Nephron progenitor cell (in vitro differentiated cells): ENCODE results near the gene SMYD5.

ENCODE experiments used
- DNase-seq: peaks from one replicate; pipeline ENCODE4 v3.0.0; 2021
- H3K27ac Mint-ChIP-seq: 2 replicates; pipeline ENCODE4 v1.8.0; 2021; ENCODE audit warnings: mild to moderate bottlenecking, moderate library complexity, mixed read lengths
- H3K27me3 Mint-ChIP-seq: 2 replicates; pipeline ENCODE4 v1.8.0; 2021; ENCODE audit warnings: mild to moderate bottlenecking, low read depth, mixed read lengths; ENCODE audit not compliant: poor library complexity
- H3K36me3 Mint-ChIP-seq: 2 replicates; pipeline ENCODE4 v1.8.0; 2021; ENCODE audit warnings: low read depth, mixed read lengths
- H3K4me1 Mint-ChIP-seq: 2 replicates; pipeline ENCODE4 v1.8.0; 2021; ENCODE audit warnings: mixed read lengths
- H3K4me3 Mint-ChIP-seq: 2 replicates; pipeline ENCODE4 v1.8.0; 2021; ENCODE audit warnings: mild to moderate bottlenecking, moderate library complexity, mixed read lengths
- H3K9me3 Mint-ChIP-seq: 2 replicates; pipeline ENCODE4 v1.8.0; 2021; ENCODE audit warnings: mild to moderate bottlenecking, moderate library complexity, mixed read lengths
- TF ChIP-seq, protein P1 (sequence below): fragments of 200-600 bp; sonication (generic); IDR thresholded peaks from 2 replicates; pipeline ENCODE4 v1.5.0; 2021; ENCODE audit warnings: antibody characterized with exemption

SMYD5 gene

DNA sequence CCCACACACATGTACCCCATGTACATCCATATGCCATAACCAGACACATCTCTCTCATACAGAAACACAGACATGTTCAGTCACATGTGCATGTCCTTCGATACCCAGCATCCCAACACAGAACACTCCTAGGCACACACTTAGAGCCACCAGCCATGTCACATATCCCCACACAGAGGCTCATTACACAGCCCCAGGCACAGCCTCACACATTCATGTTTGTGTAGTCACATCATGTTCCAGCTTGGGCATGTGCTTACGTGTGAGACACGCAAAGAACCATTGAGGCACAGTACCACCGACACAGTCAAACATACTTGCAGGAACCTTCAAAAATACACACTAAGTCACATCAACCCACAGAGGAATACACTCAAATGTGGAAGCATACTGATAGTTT, 53.0 kb downstream of the SMYD5 start:
- Mint-ChIP-seq H3K9me3 (no peaks in the 10 kb centered on the region), H3K27ac (no peak overlapping the region), H3K36me3 (peaks cover 8% of the 10 kb centered on the region), H3K27me3 (peaks cover 60% of the 10 kb centered on the region), H3K4me1 (peaks cover 10% of the 10 kb centered on the region), H3K4me3 (no peak overlapping the region)
- no peak for DNase-seq
- TF ChIP-seq, protein P1, sequence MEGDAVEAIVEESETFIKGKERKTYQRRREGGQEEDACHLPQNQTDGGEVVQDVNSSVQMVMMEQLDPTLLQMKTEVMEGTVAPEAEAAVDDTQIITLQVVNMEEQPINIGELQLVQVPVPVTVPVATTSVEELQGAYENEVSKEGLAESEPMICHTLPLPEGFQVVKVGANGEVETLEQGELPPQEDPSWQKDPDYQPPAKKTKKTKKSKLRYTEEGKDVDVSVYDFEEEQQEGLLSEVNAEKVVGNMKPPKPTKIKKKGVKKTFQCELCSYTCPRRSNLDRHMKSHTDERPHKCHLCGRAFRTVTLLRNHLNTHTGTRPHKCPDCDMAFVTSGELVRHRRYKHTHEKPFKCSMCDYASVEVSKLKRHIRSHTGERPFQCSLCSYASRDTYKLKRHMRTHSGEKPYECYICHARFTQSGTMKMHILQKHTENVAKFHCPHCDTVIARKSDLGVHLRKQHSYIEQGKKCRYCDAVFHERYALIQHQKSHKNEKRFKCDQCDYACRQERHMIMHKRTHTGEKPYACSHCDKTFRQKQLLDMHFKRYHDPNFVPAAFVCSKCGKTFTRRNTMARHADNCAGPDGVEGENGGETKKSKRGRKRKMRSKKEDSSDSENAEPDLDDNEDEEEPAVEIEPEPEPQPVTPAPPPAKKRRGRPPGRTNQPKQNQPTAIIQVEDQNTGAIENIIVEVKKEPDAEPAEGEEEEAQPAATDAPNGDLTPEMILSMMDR = no peak

DNA sequence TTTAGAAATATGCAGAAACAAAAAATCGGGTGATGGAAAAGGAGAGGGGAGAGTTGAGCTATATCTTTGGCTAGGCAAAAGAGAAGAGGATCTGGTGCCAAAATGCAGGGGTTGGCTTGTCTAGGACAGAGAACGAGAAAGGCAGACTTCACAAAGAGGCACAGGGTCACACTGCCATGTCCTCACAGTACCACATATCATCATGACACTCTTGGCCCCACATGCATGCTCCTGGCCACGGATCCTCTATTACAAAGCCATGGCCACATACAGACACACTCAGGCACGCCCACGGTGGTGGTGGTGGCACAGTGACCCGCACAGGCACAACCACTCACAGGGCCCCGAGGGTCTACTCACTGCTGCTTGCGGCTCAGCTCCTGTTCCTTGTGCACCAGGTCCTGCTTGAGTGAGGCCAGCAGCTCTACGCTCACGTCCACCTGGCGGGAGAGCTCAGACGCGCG, 54.4 kb downstream of the SMYD5 start:
- no peak for DNase-seq
- Mint-ChIP-seq H3K27me3 (peaks cover 64% of the 10 kb centered on the region), H3K4me3 (peak overlapping the region; percentile 53), H3K4me1 (peaks cover 10% of the 10 kb centered on the region), H3K27ac (no peak overlapping the region), H3K9me3 (no peaks in the 10 kb centered on the region), H3K36me3 (peaks cover 8% of the 10 kb centered on the region)
- TF ChIP-seq, protein P1 = no peak

DNA sequence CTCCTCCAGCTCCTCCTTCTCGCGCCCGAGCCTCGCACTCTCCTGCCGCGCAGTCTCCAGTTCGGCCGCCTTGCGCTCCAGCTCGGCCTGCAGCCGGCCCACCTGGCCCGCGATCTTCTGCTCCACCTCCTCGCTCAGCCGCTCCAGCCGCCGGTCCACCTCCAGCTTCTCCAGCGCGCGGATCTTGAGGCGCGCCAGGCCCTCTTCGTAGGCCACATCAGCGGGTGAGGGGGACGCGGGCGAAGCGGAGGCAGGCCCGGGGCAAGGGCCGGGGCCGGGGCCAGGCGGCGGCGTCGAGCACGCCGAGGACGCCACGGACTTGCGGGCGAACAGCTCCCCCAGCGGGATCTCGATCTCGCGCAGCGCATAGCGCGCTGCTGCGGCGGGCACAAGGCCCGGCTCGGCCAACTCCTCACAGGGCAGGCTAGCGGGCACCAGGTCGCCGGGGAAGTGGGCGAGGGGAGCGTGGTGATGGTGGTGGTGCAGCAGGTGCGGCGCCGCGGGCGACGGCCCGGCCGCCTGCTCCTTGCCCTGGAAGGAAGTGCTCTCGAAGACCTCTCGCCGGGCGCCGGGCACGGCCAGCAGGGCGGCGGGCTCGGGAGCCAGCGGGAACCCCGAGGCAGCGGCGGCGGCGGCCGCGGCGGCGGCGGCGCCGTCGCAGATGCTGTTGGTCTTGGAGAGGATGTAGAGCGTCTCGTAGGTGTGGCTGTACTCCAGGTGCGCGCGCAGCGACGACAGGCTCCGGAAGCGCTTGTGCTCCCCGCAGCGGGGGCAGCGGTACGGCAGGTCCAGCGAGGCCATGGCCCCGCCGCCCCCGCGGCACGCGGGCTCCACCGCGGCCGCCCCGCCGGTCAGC, 55.0 kb downstream of the SMYD5 start:
- Mint-ChIP-seq H3K27ac (no peak overlapping the region), H3K4me3 (peak overlapping the region; percentile 53), H3K9me3 (peaks cover 5% of the 10 kb centered on the region), H3K4me1 (peaks cover 10% of the 10 kb centered on the region), H3K27me3 (peaks cover 68% of the 10 kb centered on the region), H3K36me3 (peaks cover 12% of the 10 kb centered on the region)
- peak; percentile 62 for DNase-seq
- TF ChIP-seq, protein P1 = peak; percentile 28

DNA sequence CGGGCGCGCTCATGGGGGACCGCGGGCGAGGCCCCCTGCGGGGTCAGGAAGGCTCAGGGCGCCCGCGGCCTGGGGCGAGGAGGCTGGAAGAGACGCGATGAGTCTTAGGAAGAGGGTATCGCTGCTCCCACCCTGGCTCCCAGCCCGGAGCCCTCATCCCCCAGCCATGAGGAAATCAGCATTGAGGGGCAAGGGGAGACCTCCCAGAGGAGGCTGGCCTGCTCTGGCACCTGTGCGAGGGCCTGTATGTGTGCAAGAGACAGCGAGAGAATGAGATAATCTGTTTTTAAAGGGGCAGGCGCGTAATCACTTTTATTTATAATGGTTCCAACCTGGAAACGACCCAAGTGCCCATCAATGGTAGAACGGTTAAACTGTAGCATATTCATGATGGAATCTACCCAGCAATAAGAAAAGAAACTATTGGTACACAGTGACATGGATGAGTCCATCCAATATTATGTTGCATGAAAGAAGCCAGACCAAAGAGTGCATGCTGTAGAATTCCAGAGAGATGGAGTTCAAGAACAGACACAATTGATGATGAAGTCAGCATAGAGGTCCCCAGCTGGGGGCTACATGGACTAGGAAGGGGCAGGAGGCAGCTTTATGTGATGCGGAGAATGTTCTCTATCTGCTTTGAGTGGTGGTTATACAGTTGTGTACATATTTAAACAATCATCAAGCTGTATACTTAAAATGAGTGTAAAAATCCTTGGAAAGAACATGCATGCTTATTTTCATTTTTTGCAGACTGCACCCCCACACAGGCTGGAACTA, 55.8 kb downstream of the SMYD5 start:
- TF ChIP-seq, protein P1 = no peak
- H3K4me3 Mint-ChIP-seq = peak overlapping the region; percentile 7
- H3K36me3 Mint-ChIP-seq = peaks cover 15% of the 10 kb centered on the region
- peaks cover 8% of the 10 kb centered on the region for H3K9me3 Mint-ChIP-seq
- H3K4me1 Mint-ChIP-seq = peaks cover 10% of the 10 kb centered on the region
- DNase-seq = no peak
- no peak overlapping the region for H3K27ac Mint-ChIP-seq
- peaks cover 66% of the 10 kb centered on the region for H3K27me3 Mint-ChIP-seq

DNA sequence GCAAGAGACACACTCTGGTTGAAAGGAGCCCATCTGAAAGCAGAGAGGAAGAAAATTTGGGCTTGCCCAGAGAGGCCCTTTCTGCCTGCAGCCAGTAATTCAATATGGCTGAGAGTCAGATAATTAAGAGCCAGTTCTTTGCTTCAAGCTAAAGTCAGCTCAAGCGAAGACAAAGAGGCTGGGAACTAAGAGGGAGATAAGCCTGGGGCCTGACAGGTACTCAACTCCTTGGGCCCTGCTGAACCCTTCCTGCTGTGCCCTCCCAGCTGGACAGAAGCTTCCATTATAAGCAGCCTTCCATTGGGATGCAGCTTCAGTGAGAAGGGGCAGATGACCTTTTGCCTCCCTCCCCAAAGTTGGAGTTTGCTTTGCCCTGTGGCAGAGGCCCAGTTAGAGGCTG, 58.2 kb downstream of the SMYD5 start:
- peaks cover 67% of the 10 kb centered on the region for H3K27me3 Mint-ChIP-seq

More for the DNA sequence above, 58.2 kb downstream of the SMYD5 start:
- TF ChIP-seq, protein P1 = no peak
- H3K9me3 Mint-ChIP-seq = peaks cover 8% of the 10 kb centered on the region
- peaks cover 15% of the 10 kb centered on the region for H3K36me3 Mint-ChIP-seq
- no peak overlapping the region for H3K27ac Mint-ChIP-seq
- H3K4me3 Mint-ChIP-seq = no peak overlapping the region
- peaks cover 10% of the 10 kb centered on the region for H3K4me1 Mint-ChIP-seq
- DNase-seq = no peak
